Neural crest cell (in vitro differentiated cells): Measurements from ENCODE around the gene RNASE9. TPM values are rescaled to one million over a fixed set of nuclear protein-coding genes. Genes with fewer than 3 reads are reported as not detected.
"Not testable (repeated sequence)": the region's sequence is repeated elsewhere in the genome, so short reads cannot be mapped to it uniquely, and the experiment has no call there.

ENCODE experiments used
- DNase-seq: peaks from one replicate; pipeline ENCODE4 v3.0.0; 2021; ENCODE audit warnings: low read depth, mixed read lengths, low spot score
- H3K27ac Mint-ChIP-seq: one replicate; pipeline ENCODE4 v1.8.0; 2021; ENCODE audit warnings: mild to moderate bottlenecking, mixed read lengths; ENCODE audit not compliant: unreplicated experiment
- H3K27me3 Mint-ChIP-seq: 2 replicates; pipeline ENCODE4 v1.8.0; 2021; ENCODE audit warnings: low read depth, mild to moderate bottlenecking, mixed read lengths
- H3K36me3 Mint-ChIP-seq: 2 replicates; pipeline ENCODE4 v1.8.0; 2021; ENCODE audit warnings: low read depth, mild to moderate bottlenecking, mixed read lengths
- H3K4me1 Mint-ChIP-seq: 2 replicates; pipeline ENCODE4 v1.8.0; 2021; ENCODE audit warnings: mixed read lengths
- H3K4me3 Mint-ChIP-seq: one replicate; pipeline ENCODE4 v1.8.0; 2021; ENCODE audit warnings: mild to moderate bottlenecking, mixed read lengths
- H3K9me3 Mint-ChIP-seq: 2 replicates; pipeline ENCODE4 v1.8.0; 2021; ENCODE audit warnings: mixed read lengths
- total RNA-seq: library from RNA; stranded (reverse); gene quantifications from 2 replicates; pipeline ENCODE4 v1.2.1, GENCODE V29; 2021
- TF ChIP-seq, protein P1 (sequence below): fragments of 200-600 bp; sonication (generic); conservative IDR thresholded peaks from 2 replicates; pipeline ENCODE4 v1.5.0; 2021; ENCODE audit warnings: antibody characterized with exemption, mild to moderate bottlenecking

The RNASE9 gene
- total RNA-seq, 1 donor from 2014 or later, result not detected

DNA sequence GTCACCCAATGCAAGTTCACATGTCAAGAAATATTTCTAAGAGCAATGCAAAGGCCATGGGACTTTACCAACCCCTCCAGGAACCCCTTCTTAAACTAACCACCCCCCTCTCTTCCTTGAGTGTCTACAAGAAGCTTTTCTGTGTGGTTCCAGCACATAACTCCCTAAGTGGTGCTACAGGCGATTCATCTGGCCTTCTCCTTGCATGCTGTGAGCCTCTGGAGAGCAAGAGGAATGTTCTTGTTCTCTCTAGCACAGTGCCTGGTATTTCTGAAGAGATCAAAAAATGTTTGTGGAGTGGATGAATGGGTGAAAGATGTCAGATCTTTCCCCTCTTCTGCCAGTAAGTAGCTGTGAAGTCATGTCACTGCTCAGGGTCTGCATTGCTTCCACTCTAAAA, 36.3 kb upstream of the RNASE9 start:
- Mint-ChIP-seq H3K36me3 (no peaks in the 10 kb centered on the region), H3K27me3 (peaks cover 5% of the 10 kb centered on the region), H3K27ac (no peak overlapping the region), H3K4me3 (no peak overlapping the region), H3K9me3 (no peaks in the 10 kb centered on the region), H3K4me1 (no peaks in the 10 kb centered on the region)
- TF ChIP-seq, protein P1, sequence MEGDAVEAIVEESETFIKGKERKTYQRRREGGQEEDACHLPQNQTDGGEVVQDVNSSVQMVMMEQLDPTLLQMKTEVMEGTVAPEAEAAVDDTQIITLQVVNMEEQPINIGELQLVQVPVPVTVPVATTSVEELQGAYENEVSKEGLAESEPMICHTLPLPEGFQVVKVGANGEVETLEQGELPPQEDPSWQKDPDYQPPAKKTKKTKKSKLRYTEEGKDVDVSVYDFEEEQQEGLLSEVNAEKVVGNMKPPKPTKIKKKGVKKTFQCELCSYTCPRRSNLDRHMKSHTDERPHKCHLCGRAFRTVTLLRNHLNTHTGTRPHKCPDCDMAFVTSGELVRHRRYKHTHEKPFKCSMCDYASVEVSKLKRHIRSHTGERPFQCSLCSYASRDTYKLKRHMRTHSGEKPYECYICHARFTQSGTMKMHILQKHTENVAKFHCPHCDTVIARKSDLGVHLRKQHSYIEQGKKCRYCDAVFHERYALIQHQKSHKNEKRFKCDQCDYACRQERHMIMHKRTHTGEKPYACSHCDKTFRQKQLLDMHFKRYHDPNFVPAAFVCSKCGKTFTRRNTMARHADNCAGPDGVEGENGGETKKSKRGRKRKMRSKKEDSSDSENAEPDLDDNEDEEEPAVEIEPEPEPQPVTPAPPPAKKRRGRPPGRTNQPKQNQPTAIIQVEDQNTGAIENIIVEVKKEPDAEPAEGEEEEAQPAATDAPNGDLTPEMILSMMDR, result no peak
- no peak for DNase-seq

GRCh38 chr14:20595726-20596125, 34.9 kb upstream of the RNASE9 start:
- not testable (repeated sequence) for DNase-seq, H3K36me3 Mint-ChIP-seq, H3K27ac Mint-ChIP-seq, H3K4me1 Mint-ChIP-seq, H3K9me3 Mint-ChIP-seq, H3K4me3 Mint-ChIP-seq
- peaks cover 17% of the 10 kb centered on the region for H3K27me3 Mint-ChIP-seq

DNA sequence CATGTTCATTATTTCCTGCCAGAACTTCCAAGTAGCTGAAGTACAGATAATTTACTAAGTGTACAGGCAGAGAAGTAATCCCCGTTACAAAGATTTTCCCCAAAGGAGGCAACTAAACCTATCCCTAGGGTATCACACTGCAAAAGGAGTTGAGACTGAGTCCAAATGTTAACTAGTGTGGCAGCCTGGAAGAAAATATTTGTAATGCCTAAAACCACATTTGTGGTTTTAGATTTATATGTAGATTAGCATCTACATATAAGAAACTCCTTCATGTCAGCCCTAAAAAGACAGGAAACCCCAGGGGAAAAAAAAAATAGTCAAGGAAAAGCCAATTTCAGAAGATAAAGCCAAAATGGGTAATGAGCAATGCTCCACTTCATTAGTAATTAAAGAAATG, 31.7 kb upstream of the RNASE9 start:
- TF ChIP-seq, protein P1, result no peak
- Mint-ChIP-seq H3K27ac (no peak overlapping the region), H3K4me3 (no peak overlapping the region), H3K4me1 (no peaks in the 10 kb centered on the region), H3K9me3 (no peaks in the 10 kb centered on the region), H3K36me3 (no peaks in the 10 kb centered on the region), H3K27me3 (peaks cover 22% of the 10 kb centered on the region)
- DNase-seq, result no peak

- Mint-ChIP-seq H3K9me3 (no peaks in the 10 kb centered on the region), H3K36me3 (no peaks in the 10 kb centered on the region), H3K4me3 (no peak within 1 kb of the TSS), H3K27ac (no peak within 1 kb of the TSS), H3K27me3 (peaks cover 24% of the 10 kb centered on the region), H3K4me1 (no peaks in the 10 kb centered on the region)
- DNase-seq, result no peak
- TF ChIP-seq, protein P1, result no peak
These were observed 30.4 kb upstream of the RNASE9 start, which contains the start of gene RNASE12 for GRCh38 chr14:20591235-20591634. RNASE12 (minus strand) TSS chr14:20591376; CDS start chr14:20590723, 653 bp downstream.

GRCh38 chr14:20587489-20588154, 26.8 kb upstream of the RNASE9 start, which contains the start of gene RNASE11:
RNASE11 (minus strand) TSS chr14:20588001.
- no peak for DNase-seq
- H3K27ac Mint-ChIP-seq, result no peak within 1 kb of the TSS
- no peaks in the 10 kb centered on the region for H3K9me3 Mint-ChIP-seq
- peaks cover 34% of the 10 kb centered on the region for H3K27me3 Mint-ChIP-seq
- H3K4me1 Mint-ChIP-seq, result peaks cover 11% of the 10 kb centered on the region
- no peak within 1 kb of the TSS for H3K4me3 Mint-ChIP-seq
- TF ChIP-seq, protein P1, result no peak
- H3K36me3 Mint-ChIP-seq, result no peaks in the 10 kb centered on the region

GRCh38 chr14:20583908-20584307, 23.1 kb upstream of the RNASE9 start:
- no peak overlapping the region for H3K27ac Mint-ChIP-seq
- H3K36me3 Mint-ChIP-seq, result no peaks in the 10 kb centered on the region
- H3K9me3 Mint-ChIP-seq, result no peaks in the 10 kb centered on the region
- no peak overlapping the region for H3K4me3 Mint-ChIP-seq
- no peak for DNase-seq
- H3K4me1 Mint-ChIP-seq, result peaks cover 13% of the 10 kb centered on the region
- H3K27me3 Mint-ChIP-seq, result peaks cover 17% of the 10 kb centered on the region
- TF ChIP-seq, protein P1, result no peak
